H1 (cell line): Measurements from ENCODE around the gene NHP2.

Experiments
- CREB1 ChIP-seq: IDR thresholded peaks from 2 replicates; pipeline ENCODE4 v1.6.1; 2012; ENCODE audit warnings: inconsistent platforms
- CTCF ChIP-seq, 3 experiments: IDR thresholded peaks; 1 replicate in 2 of 3; 2 replicates in 1 of 3; pipeline versions ENCODE4 v1.5.1 to v1.6.1; 2011; ENCODE audit warnings: low read length in 3 of 3, mild to moderate bottlenecking in 3 of 3, inconsistent platforms in 2 of 3, low read depth in 1 of 3, moderate library complexity in 1 of 3; ENCODE audit not compliant: insufficient read depth in 1 of 3; ENCODE audit errors: control extremely low read depth in 1 of 3
- JUN ChIP-seq: IDR thresholded peaks from 2 replicates; pipeline ENCODE4 v1.6.1; 2011; ENCODE audit warnings: low read depth, mild to moderate bottlenecking, improper control_type of control experiment, low read length
- JUND ChIP-seq: IDR thresholded peaks from 2 replicates; pipeline ENCODE4 v1.6.1; 2011; ENCODE audit warnings: mild to moderate bottlenecking, improper control_type of control experiment, low read length
- SIX5 ChIP-seq: IDR thresholded peaks from 2 replicates; pipeline ENCODE4 v1.6.1; 2011; ENCODE audit warnings: mild to moderate bottlenecking, low read depth, low read length
- TAF1 ChIP-seq: IDR thresholded peaks from 2 replicates; pipeline ENCODE4 v1.6.1; 2011; ENCODE audit warnings: mild to moderate bottlenecking, low read depth, low read length
- TF ChIP-seq, protein P1 (sequence below): IDR thresholded peaks from 2 replicates; pipeline ENCODE4 v1.6.1; 2011; ENCODE audit warnings: low read length, improper control_type of control experiment

- TF ChIP-seq, protein P1, sequence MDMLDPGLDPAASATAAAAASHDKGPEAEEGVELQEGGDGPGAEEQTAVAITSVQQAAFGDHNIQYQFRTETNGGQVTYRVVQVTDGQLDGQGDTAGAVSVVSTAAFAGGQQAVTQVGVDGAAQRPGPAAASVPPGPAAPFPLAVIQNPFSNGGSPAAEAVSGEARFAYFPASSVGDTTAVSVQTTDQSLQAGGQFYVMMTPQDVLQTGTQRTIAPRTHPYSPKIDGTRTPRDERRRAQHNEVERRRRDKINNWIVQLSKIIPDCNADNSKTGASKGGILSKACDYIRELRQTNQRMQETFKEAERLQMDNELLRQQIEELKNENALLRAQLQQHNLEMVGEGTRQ: no peak
- TF ChIP-seq JUN (no peak), JUND (no peak), CTCF (IDR thresholded peaks at IDR 0.05; ENCODE audit: control extremely low read depth in 1 of 3, insufficient read depth in 1 of 3, low read depth in 1 of 3, low read length in 3 of 3) (no peak), TAF1 (no peak), SIX5 (no peak), CREB1 (no peak)
Observed at GRCh38 chr5:178202541-178202940, 48.9 kb upstream of the NHP2 start.
